ENCODE data around the gene TAOK3.

GRCh38 chr12:118370601-118371000, 2.1 kb downstream of the TAOK3 start:
- TF ChIP-seq POLR2AphosphoS5 (IDR thresholded peaks at IDR 0.05; ENCODE audit: borderline replicate concordance, low read depth, low read length): no peak
- no peak for TF ChIP-seq EZH2 (IDR thresholded peaks at IDR 0.05)
- no peak for TF ChIP-seq FOXP2 (optimal IDR thresholded peaks at IDR 0.05; ENCODE audit: control extremely low read depth, extremely low read length, insufficient read depth)
